ENCODE measurements around the gene VWCE. TPM values are rescaled to one million over a fixed set of nuclear protein-coding genes. Genes with fewer than 3 reads are reported as not detected.
A peak's percentile ranks its signal among the peaks of the same experiment; 100 is the strongest.

The VWCE gene
- total and polyA plus RNA-seq, 2 experiments from 2014 or later = 0.61 to 0.76 TPM

GRCh38 chr11:61332281-61332796 is 37.2 kb upstream of the VWCE start:
- no peak for TF ChIP-seq EZH2 (IDR thresholded peaks at IDR 0.05; ENCODE audit: insufficient read depth, poor library complexity, severe bottlenecking)
- TF ChIP-seq EZH2phosphoT487 (IDR thresholded peaks at IDR 0.05; ENCODE audit: insufficient read depth, low read depth) = no peak
- H3K79me2 ChIP-seq (ENCODE audit: insufficient read depth) = peaks cover 54% of the 10 kb centered on the region
- no peaks in the 10 kb centered on the region for H4K20me1 ChIP-seq (ENCODE audit: insufficient read depth)
- DNase-seq = peak; percentile 72
- in situ Hi-C loops (cut with MboI) = no loop called here
- H3K27me3 ChIP-seq (replicated peaks; ENCODE audit: insufficient read depth) = no peaks in the 10 kb centered on the region
- no peaks in the 10 kb centered on the region for H3K9me3 ChIP-seq (ENCODE audit: low read depth)
- H3K36me3 ChIP-seq (ENCODE audit: low read depth) = peaks cover 7% of the 10 kb centered on the region; the same call in 1 of the 2 replicates
- peaks cover 39% of the 10 kb centered on the region for H3K4me1 ChIP-seq (ENCODE audit: insufficient read depth)
- peak overlapping the region; percentile 84 for H2AFZ ChIP-seq
- peaks cover 51% of the 10 kb centered on the region for H3F3A ChIP-seq (ENCODE audit: insufficient read depth)
- WGBS, 2 experiments (ENCODE audit: low coverage in 1 of 2, low lambda C conversion rate in 2 of 2, missing lambda C conversion rate in 2 of 2) = 0% methylated on average over 23 to 24 of the region's 24 CpGs
- H3K4me3 ChIP-seq = peak overlapping the region; percentile 93
- H3K27ac ChIP-seq = peak overlapping the region; percentile 92
- H3K4me2 ChIP-seq (ENCODE audit: unreplicated experiment) = peak overlapping the region; percentile 98
- H3K9ac ChIP-seq = peak overlapping the region; percentile 100
- no peaks in the 10 kb centered on the region for H3K9me2 ChIP-seq (ENCODE audit: insufficient read depth)

DNA sequence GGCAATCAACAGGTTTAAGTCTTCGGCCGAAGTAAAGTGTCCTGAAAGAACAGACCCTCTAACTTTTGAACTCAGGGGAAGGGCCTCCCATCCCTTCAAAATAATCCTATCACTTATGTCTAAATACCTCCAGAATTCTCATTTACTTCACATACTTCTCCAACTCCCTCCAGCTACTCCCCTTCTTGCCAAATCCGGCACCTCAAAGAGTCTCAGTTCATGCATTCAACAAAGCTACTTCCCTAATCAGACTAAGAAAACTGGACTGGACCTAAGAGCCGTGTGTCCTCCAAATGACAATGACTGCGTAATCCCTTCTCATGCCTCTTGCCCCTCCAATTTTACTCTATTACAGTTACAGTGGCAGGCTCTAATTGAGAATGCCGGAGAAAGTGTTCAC is 36.5 kb upstream of the VWCE start:
- Histone ChIP-seq H3K9me3 (ENCODE audit: low read depth) (no peaks in the 10 kb centered on the region), H3K79me2 (ENCODE audit: insufficient read depth) (peaks cover 60% of the 10 kb centered on the region), H2AFZ (no peak overlapping the region), H3K9me2 (ENCODE audit: insufficient read depth) (no peaks in the 10 kb centered on the region), H3K4me1 (ENCODE audit: insufficient read depth) (peaks cover 45% of the 10 kb centered on the region), H3K27ac (peak overlapping the region; percentile 92), H3K36me3 (ENCODE audit: low read depth) (peaks cover 7% of the 10 kb centered on the region; the same call in 1 of the 2 replicates), H3K9ac (peak overlapping the region; percentile 100), H3K4me2 (ENCODE audit: unreplicated experiment) (peak overlapping the region; percentile 98), H3F3A (ENCODE audit: insufficient read depth) (peaks cover 58% of the 10 kb centered on the region), H3K4me3 (peak overlapping the region; percentile 93), H3K27me3 (replicated peaks; ENCODE audit: insufficient read depth) (no peaks in the 10 kb centered on the region), H4K20me1 (ENCODE audit: insufficient read depth) (no peaks in the 10 kb centered on the region)
- 33 to 44% methylated on average over 6 of the region's 6 CpGs for WGBS, 2 experiments (ENCODE audit: low coverage in 1 of 2, low lambda C conversion rate in 2 of 2, missing lambda C conversion rate in 2 of 2)
- TF ChIP-seq EZH2 (IDR thresholded peaks at IDR 0.05; ENCODE audit: insufficient read depth, poor library complexity, severe bottlenecking) (no peak), EZH2phosphoT487 (IDR thresholded peaks at IDR 0.05; ENCODE audit: insufficient read depth, low read depth) (no peak)
- DNase-seq = peak; percentile 43
- in situ Hi-C loops (cut with MboI) = no loop called here

DNA sequence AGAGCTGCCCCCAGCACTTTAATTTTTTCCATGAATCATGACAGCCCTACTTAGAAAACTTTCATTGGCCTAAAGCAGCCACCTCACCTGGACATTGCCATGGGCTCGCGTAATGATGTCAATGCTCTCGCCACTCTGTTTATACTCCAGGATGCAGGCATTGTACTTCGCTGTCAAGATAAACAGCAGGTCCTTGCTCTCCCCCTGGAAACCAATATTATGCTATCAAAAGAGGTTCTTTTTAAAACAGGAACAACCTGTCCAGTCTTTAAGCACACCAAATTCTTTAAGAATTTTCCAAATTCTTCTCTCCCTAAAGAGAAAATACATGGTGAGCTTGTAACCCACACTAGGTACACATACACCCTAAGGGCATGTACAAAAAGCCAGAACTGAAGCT is 34.8 kb upstream of the VWCE start:
- Histone ChIP-seq H3K27me3 (replicated peaks; ENCODE audit: insufficient read depth) (no peaks in the 10 kb centered on the region), H3K9me2 (ENCODE audit: insufficient read depth) (no peaks in the 10 kb centered on the region), H3F3A (ENCODE audit: insufficient read depth) (peaks cover 50% of the 10 kb centered on the region), H3K79me2 (ENCODE audit: insufficient read depth) (peaks cover 78% of the 10 kb centered on the region), H4K20me1 (ENCODE audit: insufficient read depth) (no peaks in the 10 kb centered on the region), H2AFZ (no peak overlapping the region), H3K4me1 (ENCODE audit: insufficient read depth) (peaks cover 46% of the 10 kb centered on the region), H3K4me2 (ENCODE audit: unreplicated experiment) (no peak overlapping the region), H3K4me3 (peak overlapping the region; percentile 93; the same call in 1 of the 2 replicates), H3K9ac (0 out of 2 replicates have a peak overlapping the region, but pooled peaks have one; percentile 100), H3K9me3 (ENCODE audit: low read depth) (no peaks in the 10 kb centered on the region), H3K36me3 (ENCODE audit: low read depth) (peaks cover 16% of the 10 kb centered on the region), H3K27ac (no peak overlapping the region)
- in situ Hi-C loops (cut with MboI) = no loop called here
- no peak for TF ChIP-seq EZH2 (IDR thresholded peaks at IDR 0.05; ENCODE audit: insufficient read depth, poor library complexity, severe bottlenecking)
- TF ChIP-seq EZH2phosphoT487 (IDR thresholded peaks at IDR 0.05; ENCODE audit: insufficient read depth, low read depth) = no peak
- no peak for DNase-seq
- 95 to 98% methylated on average over 4 of the region's 4 CpGs for WGBS, 2 experiments (ENCODE audit: low coverage in 1 of 2, low lambda C conversion rate in 2 of 2, missing lambda C conversion rate in 2 of 2)

DNA sequence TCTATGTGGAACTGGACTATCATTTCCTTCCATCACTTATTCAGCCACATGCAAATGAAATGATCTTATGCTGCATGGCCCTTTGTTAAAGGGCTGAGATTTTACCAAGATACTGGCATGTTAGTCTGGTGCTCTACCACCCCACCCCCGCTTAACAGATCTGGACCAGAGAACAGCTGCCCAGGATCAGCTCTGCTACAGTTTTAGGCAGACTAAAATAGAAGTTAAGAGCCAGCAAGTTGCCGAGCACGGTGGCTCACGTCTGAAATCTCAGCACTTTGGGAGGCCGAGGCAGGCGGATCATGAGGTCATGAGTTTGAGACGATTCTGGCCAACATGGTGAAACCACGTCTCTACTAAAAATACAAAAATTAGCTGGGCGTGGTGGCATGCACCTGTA is 33.2 kb upstream of the VWCE start:
- peak overlapping the region; percentile 46 for H3K4me2 ChIP-seq (ENCODE audit: unreplicated experiment)
- no peak for TF ChIP-seq EZH2 (IDR thresholded peaks at IDR 0.05; ENCODE audit: insufficient read depth, poor library complexity, severe bottlenecking)
- TF ChIP-seq EZH2phosphoT487 (IDR thresholded peaks at IDR 0.05; ENCODE audit: insufficient read depth, low read depth) = no peak
- H3K79me2 ChIP-seq (ENCODE audit: insufficient read depth) = peaks cover 93% of the 10 kb centered on the region
- H3K27me3 ChIP-seq (replicated peaks; ENCODE audit: insufficient read depth) = no peaks in the 10 kb centered on the region
- H4K20me1 ChIP-seq (ENCODE audit: insufficient read depth) = no peaks in the 10 kb centered on the region
- no peaks in the 10 kb centered on the region for H3K9me2 ChIP-seq (ENCODE audit: insufficient read depth)
- H3K4me3 ChIP-seq = 0 out of 2 replicates have a peak overlapping the region, but pooled peaks have one; percentile 3
- peaks cover 30% of the 10 kb centered on the region for H3K36me3 ChIP-seq (ENCODE audit: low read depth)
- in situ Hi-C loops (cut with MboI) = no loop called here
- peaks cover 46% of the 10 kb centered on the region for H3K4me1 ChIP-seq (ENCODE audit: insufficient read depth)
- DNase-seq = no peak
- no peak overlapping the region for H2AFZ ChIP-seq
- peaks cover 37% of the 10 kb centered on the region for H3F3A ChIP-seq (ENCODE audit: insufficient read depth)
- WGBS, 2 experiments (ENCODE audit: low coverage in 1 of 2, low lambda C conversion rate in 2 of 2, missing lambda C conversion rate in 2 of 2) = 91 to 93% methylated on average over 9 of the region's 9 CpGs
- H3K27ac ChIP-seq = peak overlapping the region; percentile 55
- H3K9me3 ChIP-seq (ENCODE audit: low read depth) = no peaks in the 10 kb centered on the region
- peak overlapping the region; percentile 12; the same call in 1 of the 2 replicates for H3K9ac ChIP-seq

Measured in GM23248 (cell line).